IPS-NIHi7 (cell line): ENCODE results near the gene ADPRHL1.

Source experiments
- DNase-seq: peaks from one replicate; pipeline ENCODE4 v3.0.0; 2012; ENCODE audit warnings: mixed read lengths; ENCODE audit errors: extremely low spot score

ADPRHL1 gene

DNA sequence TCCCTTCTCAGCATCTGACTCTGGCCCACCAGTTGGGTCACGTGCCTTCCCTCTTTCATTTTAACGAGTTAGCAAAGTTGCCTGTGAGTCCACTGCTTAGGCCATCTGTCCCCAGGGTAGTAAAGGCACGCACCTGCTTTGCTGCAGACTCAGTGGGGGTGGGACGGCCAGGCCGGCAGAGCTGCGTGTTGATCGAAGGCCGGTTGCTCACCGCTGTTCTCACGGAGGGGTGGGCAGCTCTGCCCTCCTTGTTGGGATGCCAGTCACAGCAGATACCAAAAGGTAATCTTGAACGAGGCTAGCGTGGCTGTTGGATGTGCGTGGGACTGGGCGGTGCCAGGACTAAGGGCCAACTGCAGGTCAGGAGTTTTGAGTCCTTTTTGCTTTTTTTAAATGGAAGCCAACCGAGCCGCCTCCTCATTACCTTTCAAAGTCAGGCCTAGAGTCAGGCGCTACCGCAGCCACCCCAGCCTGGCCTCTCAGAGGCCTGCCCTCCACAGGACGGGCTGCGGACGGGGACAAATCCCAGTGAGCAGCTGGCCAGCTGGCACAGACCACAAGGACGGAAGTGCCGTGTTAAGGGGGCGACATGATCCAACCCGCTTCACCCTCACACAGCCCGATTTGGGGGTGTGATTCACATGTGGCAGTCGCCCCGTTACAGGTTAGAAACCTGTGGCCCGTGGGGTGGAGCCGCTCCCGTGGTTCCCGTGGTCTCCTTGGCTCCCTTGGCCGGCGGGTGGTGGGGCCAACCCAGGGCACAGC, 20.6 kb downstream of the ADPRHL1 start:
- DNase-seq = no peak

DNA sequence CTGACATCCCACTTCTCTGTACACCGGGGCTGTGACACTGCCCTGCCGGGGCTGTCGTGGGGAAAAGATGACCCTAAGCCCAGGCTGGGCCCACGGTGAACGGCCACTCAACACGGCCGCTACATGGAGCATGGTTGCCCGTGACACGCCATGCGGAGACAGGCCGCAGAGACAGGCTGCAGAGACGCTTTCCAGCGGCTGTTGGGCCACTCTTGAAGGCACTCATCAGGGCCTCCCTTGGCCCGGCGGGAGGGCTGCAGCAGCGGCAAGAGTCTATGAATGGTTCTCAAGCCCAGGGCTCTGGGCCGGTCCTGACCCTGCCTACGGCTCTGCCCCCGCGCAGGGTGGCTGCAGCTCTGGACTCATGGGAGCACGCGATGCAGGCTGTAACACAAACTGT, 22.1 kb downstream of the ADPRHL1 start:
- DNase-seq = no peak

DNA sequence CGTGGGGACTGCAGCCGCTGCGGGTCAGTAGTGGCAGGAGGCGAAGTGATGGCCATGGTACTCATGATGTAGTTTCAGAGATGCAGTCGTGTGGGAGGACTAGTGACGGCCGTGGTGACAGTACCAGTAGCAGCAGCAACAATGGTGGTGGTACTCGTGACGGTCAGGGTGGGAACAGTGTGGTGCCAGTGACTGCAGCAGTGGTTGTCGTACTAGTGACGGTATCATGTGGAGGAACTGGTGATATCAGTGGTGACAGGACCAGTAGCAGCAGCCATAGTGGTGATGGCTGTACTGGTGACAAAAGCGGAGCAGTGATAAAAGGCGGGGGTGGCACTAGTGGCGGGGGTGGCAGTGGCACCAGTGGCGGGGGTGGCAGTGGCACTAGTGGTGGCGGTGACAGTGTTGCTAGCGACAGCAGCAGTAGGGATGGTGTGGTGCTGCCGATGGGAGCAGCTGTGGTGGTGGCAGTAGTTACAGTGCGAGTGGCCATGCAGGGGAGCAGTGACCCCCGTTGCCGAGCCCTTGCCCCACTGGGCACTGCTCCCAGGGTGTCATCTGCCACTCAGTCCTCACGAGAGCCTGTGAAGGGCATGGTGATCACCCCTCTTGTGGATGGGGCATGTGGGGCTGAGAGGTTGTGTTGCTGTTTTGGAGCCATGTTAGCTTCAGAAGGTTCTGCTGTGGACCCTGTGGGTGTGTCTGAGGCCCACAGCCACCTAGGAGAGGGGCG, 22.7 kb downstream of the ADPRHL1 start:
- no peak for DNase-seq

DNA sequence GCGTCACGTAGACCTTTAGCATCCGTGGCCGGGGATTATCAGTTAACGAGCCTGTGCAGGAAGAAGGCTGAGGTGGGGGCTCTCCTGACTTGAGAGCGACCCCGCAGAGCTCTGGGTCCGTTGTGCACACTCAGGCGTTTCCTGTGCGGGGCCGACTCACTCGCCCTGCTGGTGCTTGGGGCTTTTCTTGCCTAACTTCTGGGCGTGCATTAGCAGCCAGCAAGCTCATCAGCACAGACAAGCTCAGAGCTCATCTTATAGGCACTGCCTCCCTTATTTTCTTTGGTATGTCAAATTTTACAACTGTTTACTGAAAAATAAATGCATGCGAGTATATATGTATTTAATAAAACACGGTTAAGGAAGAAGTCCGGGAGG, 23.7 kb downstream of the ADPRHL1 start:
- DNase-seq = no peak

DNA sequence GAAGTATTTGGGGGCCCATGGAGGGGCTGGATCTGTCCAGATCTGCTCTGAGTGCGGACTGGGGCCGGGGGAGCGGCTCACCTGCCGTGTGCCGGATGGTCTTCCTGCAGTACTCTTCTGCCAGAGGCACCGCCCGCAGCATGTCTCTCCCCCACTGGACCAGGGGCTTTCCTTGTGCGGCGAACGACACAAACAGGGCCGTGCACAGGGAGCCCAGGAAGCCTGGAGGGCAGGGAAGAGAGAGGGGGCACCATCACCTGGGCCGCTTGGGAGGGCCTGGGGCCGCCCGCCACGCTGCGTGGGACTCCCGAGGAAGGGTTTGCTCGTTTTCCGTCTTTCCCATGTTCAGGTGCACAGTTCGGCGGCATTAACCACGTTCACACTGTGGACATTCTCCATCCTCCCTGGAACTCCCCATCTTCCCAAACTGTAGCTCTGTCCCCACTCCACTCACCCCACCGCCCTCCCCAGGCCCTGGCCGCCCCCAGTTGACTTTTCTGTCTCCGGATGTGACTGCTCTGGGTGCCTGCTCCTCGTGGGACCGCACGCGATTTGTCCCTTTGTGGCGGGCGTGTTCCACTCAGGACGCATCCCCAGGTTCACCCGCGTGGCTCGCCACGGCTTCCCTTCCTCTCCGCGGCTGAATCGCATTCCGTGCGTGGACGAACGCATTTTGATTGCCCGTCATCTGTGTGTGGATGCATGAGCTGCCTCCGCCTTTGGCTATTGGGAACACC, 24.2 kb downstream of the ADPRHL1 start:
- DNase-seq = no peak

DNA sequence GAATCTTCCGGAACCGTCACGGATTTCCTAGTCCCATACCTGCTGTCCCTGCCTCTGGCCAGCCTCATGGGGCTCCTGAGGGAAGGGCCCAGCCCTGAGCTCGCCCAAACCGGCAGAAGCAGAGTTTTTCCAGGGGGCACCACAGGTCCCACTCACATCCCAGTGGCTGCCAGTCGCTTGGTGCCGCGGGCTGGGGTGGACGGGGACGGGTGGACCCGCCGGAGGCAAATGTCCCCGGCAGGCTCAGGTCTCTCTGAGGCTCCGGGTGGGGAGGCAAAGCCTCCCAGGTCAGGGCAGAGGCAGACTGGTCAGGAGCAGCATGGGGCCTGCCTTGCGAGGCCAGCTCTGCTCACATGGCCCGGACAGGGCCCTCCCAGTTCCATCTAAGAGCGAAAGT, 24.8 kb downstream of the ADPRHL1 start:
- DNase-seq = no peak

DNA sequence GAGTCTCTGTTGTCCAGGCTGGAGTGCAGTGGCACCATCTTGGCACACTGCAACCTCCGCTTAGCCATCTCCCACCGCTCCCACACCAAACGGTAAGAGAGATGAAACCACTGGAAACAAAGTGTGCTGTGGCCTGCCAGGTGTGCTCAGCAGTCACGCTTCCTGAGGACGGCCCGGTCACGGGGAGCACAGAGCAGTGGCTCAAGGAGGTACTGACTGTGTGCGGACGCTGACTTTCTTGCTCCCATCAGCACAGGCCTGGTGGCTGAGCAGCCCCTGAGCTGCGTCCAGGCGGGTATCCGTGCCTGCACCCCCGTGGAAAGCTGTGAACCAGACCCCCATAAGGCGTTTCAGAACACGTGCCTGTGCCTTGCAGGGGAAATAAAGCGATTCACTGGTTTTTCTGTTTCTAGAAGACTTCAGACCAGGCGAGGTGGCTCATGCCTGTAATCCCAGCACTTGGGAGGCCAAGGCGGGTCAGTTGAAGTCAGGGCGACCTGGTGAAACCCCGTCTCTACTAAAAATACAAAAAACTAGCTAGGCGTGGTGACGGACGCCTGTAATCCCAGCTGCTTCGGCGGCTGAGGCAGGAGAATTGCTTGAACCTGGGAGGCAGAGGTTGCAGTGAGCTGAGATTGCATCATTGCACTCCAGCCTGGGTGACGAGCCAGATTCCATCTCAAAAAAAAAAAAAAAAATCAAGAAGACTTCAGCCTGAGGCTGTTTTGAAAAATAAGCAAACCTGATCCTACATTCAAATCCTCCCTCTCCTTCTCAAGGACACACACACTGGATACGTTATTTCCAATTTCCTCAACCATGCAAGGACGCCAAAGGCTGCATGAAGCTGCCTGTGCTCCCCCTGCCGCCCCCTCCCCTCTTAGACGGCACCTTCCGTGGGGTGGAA, 25.5 kb downstream of the ADPRHL1 start:
- no peak for DNase-seq

DNA sequence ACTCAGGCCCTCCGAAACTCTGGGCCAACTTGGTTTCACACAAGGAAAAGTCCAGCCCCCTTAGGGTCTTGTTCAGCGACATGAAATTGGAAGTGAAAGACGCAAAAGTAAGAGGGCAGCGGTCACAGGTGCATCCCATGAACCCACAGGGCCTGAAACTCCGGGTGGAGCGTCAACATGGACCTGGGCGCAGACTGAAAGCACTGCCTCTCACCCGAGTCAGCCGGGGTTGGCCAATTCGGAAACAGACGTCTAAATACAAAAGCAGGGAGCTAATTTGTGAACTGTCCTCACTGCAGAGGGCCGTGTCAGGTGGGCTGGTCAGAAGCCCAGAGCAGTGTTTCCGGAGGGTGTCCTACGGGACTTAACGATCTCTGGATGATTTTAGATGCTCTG, 26.7 kb downstream of the ADPRHL1 start:
- no peak for DNase-seq

DNA sequence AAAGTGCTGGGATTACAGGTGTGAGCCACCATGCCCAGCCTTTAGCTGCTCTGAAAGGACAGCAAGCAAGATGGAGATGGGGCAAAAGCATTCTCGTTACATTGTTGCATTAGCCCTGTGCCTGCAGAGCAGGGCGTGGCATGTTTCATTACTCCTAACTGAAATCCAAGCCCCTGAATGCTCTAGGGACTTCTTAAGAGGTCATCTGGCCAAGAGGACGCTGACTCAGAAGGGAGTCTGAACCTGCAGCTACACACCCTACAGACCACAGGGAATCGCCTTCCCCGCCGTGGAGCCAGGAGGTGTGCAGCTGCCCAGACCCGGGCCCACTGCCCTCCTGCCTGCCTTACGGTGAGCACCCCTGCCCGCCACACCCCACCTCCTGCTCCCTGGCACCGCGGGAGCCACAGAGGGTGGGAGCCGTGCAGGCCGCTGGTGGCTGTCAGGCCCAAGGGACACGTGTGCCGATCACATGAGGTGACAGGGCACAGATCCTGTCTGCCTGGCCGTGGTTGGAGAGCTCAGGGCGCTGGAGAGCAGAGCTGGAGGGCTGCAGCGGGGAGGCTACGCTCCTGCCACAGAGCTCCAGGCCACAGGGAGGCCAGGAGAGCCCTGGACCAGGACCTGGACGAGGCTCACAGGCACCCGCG, 27.2 kb downstream of the ADPRHL1 start:
- DNase-seq = no peak

DNA sequence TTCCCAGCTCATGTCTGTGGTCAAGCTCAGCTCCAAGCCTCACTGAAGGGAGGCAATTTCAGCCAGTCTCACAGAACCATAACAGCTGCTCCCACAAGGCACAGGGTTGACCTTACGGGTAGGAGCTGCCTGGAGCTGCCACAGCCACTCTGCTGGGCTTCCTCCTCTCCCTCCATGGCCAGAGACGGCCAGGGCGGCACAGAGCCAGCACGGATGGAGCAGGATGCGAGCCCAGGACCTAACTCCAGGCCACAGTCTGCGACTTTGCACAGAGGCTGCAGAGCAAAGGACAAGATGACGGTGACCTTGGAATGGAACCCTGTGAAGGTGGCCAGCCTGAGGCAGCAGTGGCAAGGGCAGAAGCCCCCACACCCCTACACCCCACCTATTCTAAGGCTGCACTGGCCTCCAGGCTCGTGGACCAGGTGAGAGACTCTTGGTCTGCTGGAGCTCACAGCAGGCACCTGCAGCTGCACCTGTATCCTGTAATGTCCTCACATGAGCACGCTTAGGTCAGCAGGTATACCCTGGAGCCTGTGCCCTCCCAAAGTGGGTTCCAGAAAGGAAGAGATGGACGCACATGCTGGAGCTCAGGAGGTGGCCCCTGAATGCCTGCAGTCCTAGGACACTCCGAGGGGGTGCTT, 29.6 kb downstream of the ADPRHL1 start:
- DNase-seq = no peak

DNA sequence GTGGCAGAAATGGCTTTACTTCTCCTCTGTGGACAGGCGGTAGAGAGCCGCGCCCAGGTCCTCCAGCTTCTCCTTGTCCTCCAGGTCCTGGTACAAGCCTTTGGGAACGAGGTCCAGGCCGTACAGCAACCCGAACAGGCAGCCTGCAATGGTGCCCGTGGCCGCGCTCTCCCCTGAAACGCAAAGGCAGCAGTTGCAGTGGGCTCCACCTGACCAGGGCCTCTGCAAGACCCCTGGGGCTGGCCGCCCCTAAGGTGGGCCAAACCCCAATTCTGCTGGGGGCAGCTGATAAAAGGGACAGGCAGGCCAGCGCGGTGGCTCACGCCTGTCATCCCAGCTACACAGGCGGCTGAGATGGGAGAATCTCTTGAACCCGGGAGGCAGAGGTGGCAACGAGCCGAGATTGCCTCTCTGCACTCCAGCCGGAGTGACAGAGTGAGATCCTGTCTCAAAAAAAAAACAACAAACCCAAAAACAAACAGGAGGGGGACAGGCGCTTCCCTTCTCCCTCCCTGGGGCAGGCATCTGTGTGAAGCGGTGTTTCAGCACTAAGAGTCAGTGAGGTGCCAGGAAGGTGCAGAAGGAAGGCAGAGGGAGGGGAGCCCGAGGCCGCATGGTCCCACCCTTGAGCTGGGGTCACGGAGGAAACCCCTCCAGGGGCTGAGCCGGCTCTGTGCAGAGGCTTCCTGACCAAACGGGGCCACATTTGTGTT, 30.3 kb downstream of the ADPRHL1 start:
- no peak for DNase-seq

DNA sequence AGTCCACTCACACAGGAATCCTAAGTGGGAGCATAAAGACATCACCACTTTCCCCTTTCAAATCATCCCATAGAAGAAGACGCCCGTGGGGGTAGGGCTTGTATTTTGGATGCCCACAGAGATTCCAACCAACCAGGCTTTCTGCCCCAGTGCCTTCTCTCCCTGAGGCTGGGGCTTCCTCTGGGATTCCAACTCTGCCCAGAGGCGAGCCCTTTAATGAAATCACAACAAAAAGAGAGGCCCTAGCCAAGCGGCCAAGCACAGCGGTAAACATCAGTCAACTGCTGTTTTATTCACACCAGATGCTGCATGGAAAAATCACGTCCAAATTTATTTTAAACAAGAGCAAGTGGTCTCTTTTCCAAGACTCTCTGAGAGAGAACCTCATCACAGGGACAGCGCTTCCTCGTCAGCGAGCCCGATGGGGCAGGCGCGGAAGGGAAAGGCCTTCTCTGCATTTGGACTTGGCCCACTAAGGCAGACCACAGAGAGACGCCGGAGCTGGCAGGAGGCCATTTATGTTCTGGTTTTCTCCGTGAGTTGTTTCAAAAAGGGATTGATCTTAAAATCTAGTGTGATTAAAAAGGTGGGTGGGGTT, 31.5 kb downstream of the ADPRHL1 start:
- DNase-seq = no peak

DNA sequence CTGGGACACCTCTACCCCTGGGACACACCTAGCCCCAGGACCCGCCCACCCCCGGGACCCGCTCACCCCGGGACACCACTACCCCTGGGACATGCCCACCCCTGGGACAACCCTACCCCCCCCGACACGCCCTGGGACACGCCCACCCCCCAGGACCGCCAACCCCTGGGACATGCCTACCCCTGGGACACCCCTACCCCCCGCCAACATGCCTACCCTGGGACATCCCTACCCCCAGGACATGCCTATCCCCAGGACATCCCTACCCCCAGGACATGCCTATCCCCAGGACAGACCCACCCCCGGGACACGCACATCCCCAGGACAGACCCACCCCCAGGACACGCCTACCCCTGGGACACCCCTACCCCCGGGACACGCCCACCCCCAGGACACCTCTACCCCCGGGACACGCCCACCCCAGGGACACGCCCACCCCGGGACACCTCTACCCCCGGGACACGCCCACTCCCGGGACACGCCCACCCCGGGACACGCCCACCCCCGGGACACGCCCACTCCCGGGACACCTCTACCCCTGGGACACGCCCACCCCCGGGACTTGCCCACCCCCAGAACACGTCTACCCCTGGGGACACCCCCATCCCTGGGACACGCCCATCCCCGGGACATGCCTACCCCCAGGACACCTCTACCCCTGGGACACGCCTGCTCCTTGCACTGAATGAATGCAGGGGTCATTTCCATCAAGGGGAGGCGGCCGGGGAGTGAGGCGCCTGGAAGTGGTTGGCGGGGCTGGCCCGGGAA, 32.3 kb downstream of the ADPRHL1 start:
- DNase-seq = peak; percentile 48

DNA sequence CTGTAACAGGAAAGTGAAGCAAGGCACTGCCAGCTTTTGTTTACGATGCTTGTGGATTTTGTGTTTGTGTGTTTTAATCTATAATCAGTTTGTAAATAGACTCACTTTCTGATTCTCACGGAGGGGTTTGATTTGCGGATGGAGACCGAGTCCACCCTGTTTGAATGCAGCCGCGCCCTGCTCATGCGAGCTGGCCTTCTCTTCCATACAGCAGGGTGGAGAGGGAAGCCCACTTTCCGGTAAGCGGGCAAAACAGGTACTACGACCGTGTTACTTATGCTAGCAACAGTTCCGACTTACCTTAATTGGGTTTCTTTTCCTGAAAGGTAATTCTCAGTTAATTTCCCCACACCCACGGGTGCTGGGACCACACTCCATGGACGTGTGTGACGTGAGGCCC, 33.1 kb downstream of the ADPRHL1 start:
- DNase-seq = no peak

DNA sequence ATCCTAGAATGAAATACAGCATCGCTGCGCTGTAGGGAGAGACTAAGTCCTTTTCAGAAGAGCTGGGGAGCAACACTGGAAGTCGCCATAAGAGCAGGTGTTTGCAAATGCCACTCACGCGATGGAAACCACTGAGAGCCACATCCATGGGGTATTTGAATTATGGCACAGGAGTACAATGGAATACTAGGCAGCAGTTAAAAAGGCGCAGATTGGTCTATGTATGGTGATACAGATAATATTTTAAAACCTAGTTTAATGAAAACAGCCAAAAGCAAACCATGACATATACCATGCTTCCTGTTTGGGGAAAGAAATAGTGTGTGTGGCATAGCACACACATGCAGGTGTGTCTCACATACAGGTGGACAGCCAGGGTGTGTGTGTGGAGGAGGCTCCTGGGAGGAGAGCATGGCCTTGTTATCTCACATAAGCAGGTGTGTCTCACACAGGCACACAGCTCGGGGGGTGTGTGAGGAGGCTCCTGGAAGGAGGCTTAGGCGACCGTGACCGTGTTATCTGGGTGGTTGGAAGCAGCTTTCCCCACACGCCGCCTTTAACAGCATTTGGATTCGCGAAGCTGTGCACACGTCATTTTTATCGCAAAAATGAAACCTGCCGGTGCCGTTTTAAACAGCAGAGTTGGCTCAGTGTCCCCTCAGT, 33.6 kb downstream of the ADPRHL1 start:
- DNase-seq = no peak

DNA sequence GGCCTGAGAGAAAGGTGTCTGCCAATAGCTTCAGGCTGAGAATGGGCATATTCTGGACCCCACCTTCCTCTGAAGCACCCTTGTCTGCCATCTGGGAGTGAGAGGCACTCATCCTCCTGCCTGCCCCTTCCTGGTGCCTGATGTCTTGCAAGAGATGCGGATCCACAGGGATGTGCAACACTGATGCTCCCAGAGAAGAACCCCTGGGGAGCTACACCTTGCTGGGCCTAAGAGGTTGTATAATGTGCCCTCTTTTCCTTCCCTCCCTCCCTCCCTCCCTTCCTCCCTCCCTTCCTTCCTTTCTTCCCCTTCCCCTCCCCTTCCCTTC, 34.6 kb downstream of the ADPRHL1 start:
- DNase-seq = no peak

DNA sequence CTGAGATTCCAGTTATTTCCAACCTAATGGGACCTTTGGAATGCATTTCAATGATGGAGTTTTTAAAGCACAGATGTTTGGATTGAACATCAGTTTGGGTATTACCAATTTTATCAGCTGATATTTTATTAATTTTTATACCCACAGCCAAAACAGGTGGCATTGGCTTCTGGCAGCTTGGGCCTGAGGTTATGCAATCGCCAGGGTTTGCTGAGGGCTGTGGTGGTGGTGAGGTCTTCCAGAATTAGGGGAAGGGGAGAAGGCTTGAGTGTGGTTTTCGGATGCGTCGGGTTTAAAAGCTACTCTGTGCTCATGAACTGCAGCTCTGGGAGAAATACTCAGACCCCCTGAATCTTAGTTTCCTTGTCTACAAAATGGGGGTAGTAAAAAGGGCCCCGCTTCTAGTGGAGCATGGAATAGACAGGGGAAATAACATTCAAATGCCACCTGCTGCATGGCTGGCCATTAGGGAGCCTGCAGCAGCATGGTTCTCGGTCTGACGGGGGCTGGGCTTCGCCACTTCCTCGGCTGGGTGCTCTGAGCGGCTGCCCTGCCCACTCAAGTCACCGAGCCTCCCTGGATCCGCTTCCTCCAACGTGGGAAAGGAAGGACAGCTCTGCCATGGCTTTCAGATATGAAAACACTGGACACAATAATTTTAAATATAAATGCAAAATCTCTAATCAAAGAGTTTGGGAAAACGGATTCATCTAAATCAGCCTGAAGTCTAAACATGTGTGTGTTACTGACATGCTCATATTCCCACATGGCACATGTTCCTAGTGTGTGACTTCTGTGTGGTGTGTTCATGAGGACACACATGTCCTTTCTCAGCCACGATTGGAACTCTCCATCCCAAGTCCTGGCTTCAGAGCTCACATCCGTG, 35.2 kb downstream of the ADPRHL1 start:
- DNase-seq = no peak
